Peyer's patch (tissue), 4 donors: ENCODE data around the gene JDP2.

Source experiments
- POLR2A ChIP-seq, 2 donors: fragments of 450-650 bp; IDR thresholded peaks; one replicate each; pipeline ENCODE4 v1.5.1; 2017; ENCODE audit warnings: antibody characterized with exemption in 2 of 2, mild to moderate bottlenecking in 2 of 2, moderate library complexity in 2 of 2
- TF ChIP-seq, protein P1 (sequence below), 6 experiments: fragments of 450-650 bp in 4 of 6; fragments of 200-600 bp in 2 of 6; sonication (generic) in 1 of 6; IDR thresholded peaks; one replicate each; pipeline ENCODE4 v1.5.1; 2017 to 2019; ENCODE audit warnings: antibody characterized with exemption in 6 of 6, mild to moderate bottlenecking in 3 of 6, moderate library complexity in 1 of 6

DNA sequence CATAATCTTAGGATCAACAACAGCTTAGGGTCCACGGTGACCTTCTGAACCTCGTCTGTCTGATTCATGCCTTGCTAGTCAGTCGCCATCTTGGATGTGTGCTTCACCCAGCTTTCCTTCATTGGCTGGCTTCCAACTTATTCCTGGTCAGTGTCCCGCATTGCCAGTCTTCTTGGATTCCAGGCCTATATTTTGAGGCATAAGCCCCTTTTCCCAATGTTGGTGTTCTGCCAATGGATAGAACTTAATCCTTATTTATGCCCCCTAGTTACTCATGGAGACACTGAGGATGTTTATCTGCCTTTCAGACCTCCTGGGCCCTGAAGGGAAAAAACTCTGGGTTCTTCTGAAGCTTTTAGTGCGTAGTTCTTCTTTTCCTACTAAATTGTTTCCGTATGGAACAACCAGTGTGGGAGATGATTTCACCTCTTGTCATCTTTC lies 5.8 kb downstream of the JDP2 start:
- TF ChIP-seq, protein P1, sequence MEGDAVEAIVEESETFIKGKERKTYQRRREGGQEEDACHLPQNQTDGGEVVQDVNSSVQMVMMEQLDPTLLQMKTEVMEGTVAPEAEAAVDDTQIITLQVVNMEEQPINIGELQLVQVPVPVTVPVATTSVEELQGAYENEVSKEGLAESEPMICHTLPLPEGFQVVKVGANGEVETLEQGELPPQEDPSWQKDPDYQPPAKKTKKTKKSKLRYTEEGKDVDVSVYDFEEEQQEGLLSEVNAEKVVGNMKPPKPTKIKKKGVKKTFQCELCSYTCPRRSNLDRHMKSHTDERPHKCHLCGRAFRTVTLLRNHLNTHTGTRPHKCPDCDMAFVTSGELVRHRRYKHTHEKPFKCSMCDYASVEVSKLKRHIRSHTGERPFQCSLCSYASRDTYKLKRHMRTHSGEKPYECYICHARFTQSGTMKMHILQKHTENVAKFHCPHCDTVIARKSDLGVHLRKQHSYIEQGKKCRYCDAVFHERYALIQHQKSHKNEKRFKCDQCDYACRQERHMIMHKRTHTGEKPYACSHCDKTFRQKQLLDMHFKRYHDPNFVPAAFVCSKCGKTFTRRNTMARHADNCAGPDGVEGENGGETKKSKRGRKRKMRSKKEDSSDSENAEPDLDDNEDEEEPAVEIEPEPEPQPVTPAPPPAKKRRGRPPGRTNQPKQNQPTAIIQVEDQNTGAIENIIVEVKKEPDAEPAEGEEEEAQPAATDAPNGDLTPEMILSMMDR (IDR thresholded peaks at IDR 0.05) = no peak
- TF ChIP-seq POLR2A (IDR thresholded peaks at IDR 0.05) = no peak
